B cell (primary cell): ENCODE data around the gene ST3GAL3. TPM values are rescaled to one million over a fixed set of nuclear protein-coding genes. Genes with fewer than 3 reads are reported as not detected.

ENCODE experiments used
- ATAC-seq: fragments of 200-7000 bp; cut with Tn5 transposase; one replicate; pipeline ENCODE4 v1.10.0; 2021; ENCODE audit warnings: low read depth, mild to moderate bottlenecking, moderate number of reproducible peaks, moderate library complexity
- CTCF ChIA-PET: fragments of 350-600 bp; sonication (Branson Sonifier 250); formaldehyde crosslinking; loops from one replicate; lab custom pipeline; 2021; ENCODE audit warnings: antibody characterized with exemption, inconsistent platforms; lab: Charles Lee
- POLR2A ChIA-PET: fragments of 350-600 bp; sonication (Branson Sonifier 250); formaldehyde crosslinking; loops from one replicate; lab custom pipeline; 2021; ENCODE audit warnings: antibody characterized with exemption; lab: Charles Lee
- DNase-seq: peaks from one replicate; pipeline ENCODE4 v3.0.0; 2013
- H2AFZ ChIP-seq: 2 replicates; pipeline ENCODE4 v1.6.1; 2012; ENCODE audit warnings: mild to moderate bottlenecking, low read depth, low read length; ENCODE audit not compliant: insufficient read depth, poor library complexity, severe bottlenecking
- H3K27ac ChIP-seq, 2 donors: 1 replicate in 1 of 2; 2 replicates in 1 of 2; pipeline ENCODE4 v1.5.1; 2012 to 2013; ENCODE audit warnings: low read length in 2 of 2, mild to moderate bottlenecking in 2 of 2, moderate library complexity in 1 of 2
- H3K27me3 ChIP-seq, 4 experiments: fragments of 200-600 bp in 1 of 4; sonication (generic) in 1 of 4; replicated peaks in 1 of 4; 1 replicate in 2 of 4; 2 replicates in 2 of 4; pipeline versions ENCODE4 v1.6.1 to v1.7.0; 2013 to 2016; ENCODE audit warnings: low read length in 3 of 4, mild to moderate bottlenecking in 2 of 4, mixed read lengths in 1 of 4, moderate library complexity in 1 of 4; ENCODE audit not compliant: insufficient read depth in 4 of 4, control insufficient read depth in 3 of 4; ENCODE audit errors: control extremely low read depth in 1 of 4
- H3K36me3 ChIP-seq, 2 experiments: replicated peaks in 1 of 2; 1 replicate in 1 of 2; 2 replicates in 1 of 2; pipeline versions ENCODE4 v1.6.1 to v1.7.1; 2013; ENCODE audit warnings: low read length in 1 of 2; ENCODE audit not compliant: insufficient read depth in 2 of 2, control insufficient read depth in 1 of 2; ENCODE audit errors: control extremely low read depth in 1 of 2, extremely low read depth in 1 of 2
- H3K4me1 ChIP-seq, 2 donors: fragments of 200-600 bp in 1 of 2; sonication (generic) in 1 of 2; 1 replicate in 1 of 2; 2 replicates in 1 of 2; pipeline versions ENCODE4 v1.5.1 to v1.6.1; 2013 to 2017; ENCODE audit warnings: low read length in 2 of 2; ENCODE audit not compliant: control insufficient read depth in 2 of 2, insufficient read depth in 2 of 2
- H3K4me2 ChIP-seq: replicated peaks from 2 replicates; pipeline ENCODE3; 2012; ENCODE audit warnings: mild to moderate bottlenecking, low read depth, low read length; ENCODE audit not compliant: poor library complexity, severe bottlenecking
- H3K4me3 ChIP-seq, 5 experiments: fragments of 200-600 bp in 1 of 5; sonication (generic) in 1 of 5; 1 replicate in 3 of 5; 2 replicates in 2 of 5; pipeline versions ENCODE4 v1.5.1 to v1.7.0; 2011 to 2016; ENCODE audit warnings: low read length in 4 of 5, mild to moderate bottlenecking in 4 of 5, low read depth in 2 of 5, control low read depth in 1 of 5, moderate library complexity in 1 of 5; ENCODE audit not compliant: insufficient read depth in 1 of 5; ENCODE audit errors: control extremely low read depth in 1 of 5, extremely low read depth in 1 of 5
- H3K79me2 ChIP-seq: fragments of 200-600 bp; sonication (generic); one replicate; pipeline ENCODE4 v1.6.0; 2016; ENCODE audit warnings: low read length; ENCODE audit not compliant: control insufficient read depth, insufficient read depth
- H3K9ac ChIP-seq: fragments of 200-600 bp; sonication (generic); 2 replicates; pipeline ENCODE4 v1.6.1; 2017; ENCODE audit warnings: mild to moderate bottlenecking, low read length, moderate library complexity
- H3K9me3 ChIP-seq, 3 donors: one replicate each; pipeline versions ENCODE4 v1.6.1 to v1.7.1; 2013; ENCODE audit warnings: low read length in 2 of 3; ENCODE audit not compliant: control insufficient read depth in 2 of 3, insufficient read depth in 1 of 3; ENCODE audit errors: control extremely low read depth in 1 of 3
- H4K20me1 ChIP-seq: 2 replicates; pipeline ENCODE4 v1.6.0; 2012; ENCODE audit warnings: mild to moderate bottlenecking, low read length; ENCODE audit not compliant: insufficient read depth, control insufficient read depth, poor library complexity, severe bottlenecking
- H3K27ac Mint-ChIP-seq: one replicate; pipeline ENCODE4 v1.8.0; 2021; ENCODE audit warnings: mixed read lengths
- H3K27me3 Mint-ChIP-seq: one replicate; pipeline ENCODE4 v1.8.0; 2021; ENCODE audit warnings: mixed read lengths
- H3K4me1 Mint-ChIP-seq: one replicate; pipeline ENCODE4 v1.8.0; 2021; ENCODE audit warnings: mixed read lengths
- H3K4me3 Mint-ChIP-seq: one replicate; pipeline ENCODE4 v1.8.0; 2021; ENCODE audit warnings: mixed read lengths
- H3K9me3 Mint-ChIP-seq: one replicate; pipeline ENCODE4 v1.8.0; 2022; ENCODE audit warnings: mixed read lengths; ENCODE audit not compliant: insufficient read depth
- CTCF ChIP-seq: fragments of 200-600 bp; IDR thresholded peaks from one replicate; pipeline ENCODE4 v1.8.0; 2022; ENCODE audit warnings: antibody characterized with exemption, mild to moderate bottlenecking
- EZH2 ChIP-seq: IDR thresholded peaks from 2 replicates; pipeline ENCODE4 v1.6.1; 2012; ENCODE audit warnings: borderline replicate concordance, low read depth, mild to moderate bottlenecking, moderate library complexity, low read length; ENCODE audit not compliant: insufficient read depth, poor library complexity, severe bottlenecking
- WGBS: methylation state at CpG from one replicate; pipeline ENCODE4 v1.1.5; 2013; ENCODE audit warnings: missing lambda C conversion rate; ENCODE audit not compliant: insufficient coverage; 5-methylcytosine and 5-hydroxymethylcytosine counted together
- intact Hi-C: fragments of 100-400 bp; cut with micrococcal nuclease; formaldehyde crosslinking; loops from one replicate; pipeline ENCODE4 v1.10.0; 2022
- polyA plus RNA-seq: library from polyadenylated mRNA; depleted of rRNA; stranded (reverse); fragments of >200 nt; gene quantifications from 2 replicates; pipeline ENCODE4 v1.2.3, GENCODE V29; 2012
- total RNA-seq, 2 donors: library from RNA; stranded (reverse); fragments of 120-200 nt in 1 of 2; gene quantifications; 1 replicate in 1 of 2; 2 replicates in 1 of 2; pipeline versions ENCODE4 v1.2.3 to v1.2.4, GENCODE V29; 2013 to 2022

The ST3GAL3 gene
- total and polyA plus RNA-seq, 2 donors (not counting 1 experiment from before 2014, with no cell fraction given) = 16.8 to 31.4 TPM

- no peaks in the 10 kb centered on the region for H3K79me2 ChIP-seq
- no peak overlapping the region for H3K4me3 Mint-ChIP-seq
- H3K9me3 Mint-ChIP-seq = no peaks in the 10 kb centered on the region
- no peaks in the 10 kb centered on the region for H4K20me1 ChIP-seq
- H3K4me3 ChIP-seq = no peak overlapping the region
- DNase-seq (no peak), ATAC-seq (no peak)
- peaks cover 0 to 6% of the 10 kb centered on the region in 2 experiments for H3K36me3 ChIP-seq
- H3K27me3 Mint-ChIP-seq = no peaks in the 10 kb centered on the region
- 76% methylated on average over 4 of the region's 4 CpGs for WGBS
- H3K4me2 ChIP-seq = no peak overlapping the region
- ChIA-PET POLR2A (no interaction called here), CTCF (no interaction called here)
- H3K27ac Mint-ChIP-seq = no peak overlapping the region
- H3K9ac ChIP-seq = no peak overlapping the region
- TF ChIP-seq EZH2 (no peak), CTCF (no peak)
- H3K9me3 ChIP-seq = no peaks in the 10 kb centered on the region
- no peaks in the 10 kb centered on the region for H3K27me3 ChIP-seq
- no peaks in the 10 kb centered on the region for H3K4me1 Mint-ChIP-seq
- H3K4me1 ChIP-seq = no peaks in the 10 kb centered on the region
- H3K27ac ChIP-seq = no peak overlapping the region
- intact Hi-C loops = no loop called here
- no peak overlapping the region for H2AFZ ChIP-seq
Measured at GRCh38 chr1:43881415-43881814, 174.1 kb downstream of the ST3GAL3 start.

GRCh38 chr1:43882763-43883162, 175.4 kb downstream of the ST3GAL3 start:
- Histone ChIP-seq H3K27ac (no peak overlapping the region), H3K9ac (no peak overlapping the region), H3K79me2 (no peaks in the 10 kb centered on the region), H3K9me3 (no peaks in the 10 kb centered on the region), H3K4me3 (no peak overlapping the region), H3K36me3 (peaks cover 0 to 6% of the 10 kb centered on the region in 2 experiments), H3K4me1 (no peaks in the 10 kb centered on the region), H3K27me3 (no peaks in the 10 kb centered on the region), H2AFZ (no peak overlapping the region), H4K20me1 (no peaks in the 10 kb centered on the region), H3K4me2 (no peak overlapping the region)
- ChIA-PET CTCF (interaction anchor here (0.6 kb wide), 2 partner anchors 235 to 274 kb away, joined by 3 to 4 read pairs; no protein-coding TSS in a partner anchor), POLR2A (no interaction called here)
- TF ChIP-seq EZH2 (no peak), CTCF (no peak)
- H3K4me1 Mint-ChIP-seq = no peaks in the 10 kb centered on the region
- H3K27me3 Mint-ChIP-seq = no peaks in the 10 kb centered on the region
- no peak overlapping the region for H3K4me3 Mint-ChIP-seq
- ATAC-seq = no peak
- DNase-seq = no peak
- no peak overlapping the region for H3K27ac Mint-ChIP-seq
- WGBS = 97% methylated on average over 3 of the region's 4 CpGs
- intact Hi-C loops = no loop called here
- no peaks in the 10 kb centered on the region for H3K9me3 Mint-ChIP-seq
